Measurements from ENCODE around the gene ISOC1.

ISOC1 gene

GRCh38 chr5:129120158-129120581 is 25.6 kb downstream of the ISOC1 start:
- no peak for TF ChIP-seq CTCF (IDR thresholded peaks at IDR 0.05; ENCODE audit: insufficient read depth, low read depth, low read length, missing control alignments)
- peak; percentile 64 for DNase-seq (ENCODE audit: low read depth)
- H3K4me3 ChIP-seq (ENCODE audit: low read depth, low read length), result no peak overlapping the region

GRCh38 chr5:129122560-129122959 is 28.0 kb downstream of the ISOC1 start:
- DNase-seq (ENCODE audit: low read depth), result no peak
- TF ChIP-seq CTCF (IDR thresholded peaks at IDR 0.05; ENCODE audit: insufficient read depth, low read depth, low read length, missing control alignments), result no peak
- H3K4me3 ChIP-seq (ENCODE audit: low read depth, low read length), result no peak overlapping the region

DNA sequence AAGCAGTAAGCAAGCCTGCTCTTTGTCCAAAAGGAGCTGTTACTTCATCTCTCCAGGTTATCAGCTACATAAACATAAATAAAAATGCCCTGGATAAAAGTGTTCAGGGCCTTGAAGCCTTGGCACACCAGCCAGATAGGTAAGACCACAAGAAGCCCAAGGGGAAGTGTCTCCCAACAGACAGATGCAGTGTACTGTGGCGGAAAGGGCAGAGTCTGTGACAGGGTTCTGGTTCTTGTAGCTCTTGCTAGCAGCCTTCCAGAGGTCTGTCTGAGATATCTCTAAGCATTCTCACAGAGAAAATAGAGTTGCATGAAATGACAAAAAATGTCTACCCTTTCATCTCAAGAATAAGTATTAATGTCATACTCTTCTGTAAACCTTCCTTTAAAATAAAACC is 30.1 kb downstream of the ISOC1 start:
- no peak for TF ChIP-seq CTCF (IDR thresholded peaks at IDR 0.05; ENCODE audit: insufficient read depth, low read depth, low read length, missing control alignments)
- peak; percentile 6 for DNase-seq (ENCODE audit: low read depth)
- no peak overlapping the region for H3K4me3 ChIP-seq (ENCODE audit: low read depth, low read length)

- peak; percentile 56 for DNase-seq (ENCODE audit: low read depth)
- peak overlapping the region; percentile 29 for H3K4me3 ChIP-seq (ENCODE audit: low read depth, low read length)
- TF ChIP-seq CTCF (IDR thresholded peaks at IDR 0.05; ENCODE audit: insufficient read depth, low read depth, low read length, missing control alignments), result peak; percentile 7
Observed at GRCh38 chr5:129125819-129126218, 31.3 kb downstream of the ISOC1 start.

DNA sequence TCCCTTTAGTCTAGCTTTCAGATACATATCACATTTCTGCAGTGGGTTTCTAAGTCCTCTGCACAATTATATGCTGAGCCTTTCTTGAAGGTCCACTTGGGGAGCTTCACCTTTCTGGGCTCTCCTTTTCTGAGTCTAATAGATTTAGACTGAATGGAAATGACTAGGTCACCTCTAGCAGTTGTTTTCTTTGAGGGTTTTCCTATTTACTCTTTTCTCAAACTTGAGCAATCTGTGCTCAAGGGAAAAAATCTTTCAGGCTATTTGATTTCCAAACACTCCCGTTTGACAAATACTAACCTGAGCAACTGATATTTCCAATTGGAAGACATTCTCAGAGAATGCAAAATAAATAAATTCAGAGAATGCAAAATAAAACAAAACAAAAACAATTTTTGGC is 39.0 kb downstream of the ISOC1 start:
- no peak for DNase-seq (ENCODE audit: low read depth)
- TF ChIP-seq CTCF (IDR thresholded peaks at IDR 0.05; ENCODE audit: insufficient read depth, low read depth, low read length, missing control alignments), result no peak
- H3K4me3 ChIP-seq (ENCODE audit: low read depth, low read length), result no peak overlapping the region

DNA sequence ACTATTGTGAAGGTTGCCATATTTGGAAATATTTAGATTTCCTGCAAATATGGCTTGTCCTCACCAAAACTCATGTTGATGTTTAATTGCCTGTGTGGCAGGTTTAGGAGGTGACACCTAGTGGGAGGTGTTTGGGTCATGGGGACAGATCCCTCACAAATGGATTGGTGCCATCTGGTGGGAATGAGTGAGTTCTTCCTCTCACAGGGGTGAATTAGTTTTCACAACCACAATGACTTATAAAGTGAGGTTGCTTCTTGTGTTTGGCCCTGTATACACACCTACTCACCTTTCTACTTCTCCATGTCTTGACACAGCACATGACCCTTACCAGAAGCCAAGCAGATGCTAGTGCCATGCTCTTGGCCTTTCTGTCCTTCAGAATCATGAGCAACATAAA is 41.1 kb downstream of the ISOC1 start:
- TF ChIP-seq CTCF (IDR thresholded peaks at IDR 0.05; ENCODE audit: insufficient read depth, low read depth, low read length, missing control alignments), result peak; percentile 24
- peak; percentile 48 for DNase-seq (ENCODE audit: low read depth)
- no peak overlapping the region for H3K4me3 ChIP-seq (ENCODE audit: low read depth, low read length)

- no peak for DNase-seq (ENCODE audit: low read depth)
- no peak overlapping the region for H3K4me3 ChIP-seq (ENCODE audit: low read depth, low read length)
- TF ChIP-seq CTCF (IDR thresholded peaks at IDR 0.05; ENCODE audit: insufficient read depth, low read depth, low read length, missing control alignments), result no peak
Observed at GRCh38 chr5:129137637-129138036, 43.1 kb downstream of the ISOC1 start.
